ENCODE measurements around the gene GNB2.
A peak's percentile ranks its signal among the peaks of the same experiment; 100 is the strongest.

Gene GNB2

GRCh38 chr7:100675105-100675451, 1.5 kb downstream of the GNB2 start:
- no peak for TF ChIP-seq CTCF (IDR thresholded peaks at IDR 0.05)
- TF ChIP-seq ZFX (IDR thresholded peaks at IDR 0.05; ENCODE audit: borderline replicate concordance): no peak
- H3K27ac ChIP-seq: peak overlapping the region; percentile 94

GRCh38 chr7:100675581-100676350, 2.2 kb downstream of the GNB2 start:
- TF ChIP-seq ZFX (IDR thresholded peaks at IDR 0.05; ENCODE audit: borderline replicate concordance): no peak
- TF ChIP-seq CTCF (IDR thresholded peaks at IDR 0.05): no peak
- H3K27ac ChIP-seq: peak overlapping the region; percentile 94

- TF ChIP-seq CTCF (IDR thresholded peaks at IDR 0.05): no peak
- no peak for TF ChIP-seq ZFX (IDR thresholded peaks at IDR 0.05; ENCODE audit: borderline replicate concordance)
- peak overlapping the region; percentile 94; the same call in 1 of the 2 replicates for H3K27ac ChIP-seq
Measured at GRCh38 chr7:100676501-100677306, 3.2 kb downstream of the GNB2 start.

- TF ChIP-seq ZFX (IDR thresholded peaks at IDR 0.05; ENCODE audit: borderline replicate concordance): no peak
- no peak for TF ChIP-seq CTCF (IDR thresholded peaks at IDR 0.05)
- peak overlapping the region; percentile 94 for H3K27ac ChIP-seq
Measured at GRCh38 chr7:100677308-100678267, 4.0 kb downstream of the GNB2 start.

GRCh38 chr7:100678291-100678984, 4.9 kb downstream of the GNB2 start:
- peak overlapping the region; percentile 94 for H3K27ac ChIP-seq
- no peak for TF ChIP-seq ZFX (IDR thresholded peaks at IDR 0.05; ENCODE audit: borderline replicate concordance)

GRCh38 chr7:100679129-100679926, 5.8 kb downstream of the GNB2 start:
- TF ChIP-seq CTCF (IDR thresholded peaks at IDR 0.05) (no peak), ZFX (IDR thresholded peaks at IDR 0.05; ENCODE audit: borderline replicate concordance) (no peak)
- H3K27ac ChIP-seq: peak overlapping the region; percentile 94
